Fibroblast of lung (primary cell): ENCODE measurements around the gene TSPYL4.

Source experiments
- CTCF ChIP-seq, 2 donors: IDR thresholded peaks in 1 of 2; conservative IDR thresholded peaks in 1 of 2; 1 replicate in 1 of 2; 2 replicates in 1 of 2; pipeline ENCODE4 v1.5.1; 2011 to 2012; ENCODE audit warnings: low read length in 2 of 2, control low read depth in 1 of 2, inconsistent platforms in 1 of 2, low read depth in 1 of 2, mild to moderate bottlenecking in 1 of 2
- EZH2 ChIP-seq: IDR thresholded peaks from 2 replicates; pipeline ENCODE4 v1.5.1; 2012; ENCODE audit warnings: low read length, control low read depth, mild to moderate bottlenecking; ENCODE audit errors: missing control alignments

GRCh38 chr6:116218866-116219265 lies 35.0 kb downstream of the TSPYL4 start:
- TF ChIP-seq CTCF (conservative IDR thresholded peaks at IDR 0.05 in 1 of 2, IDR thresholded peaks at IDR 0.05 in 1 of 2; ENCODE audit: low read depth in 1 of 2, low read length in 2 of 2) (no peak), EZH2 (no peak)
